HAP-1 (cell line): Measurements from ENCODE around the gene INKA2.

ENCODE experiments used
- DNase-seq, 2 experiments: peaks; one replicate each; pipeline ENCODE4 v3.0.0-alpha.2; 2016 to 2020; ENCODE audit warnings: low spot score in 2 of 2
- H3K27me3 ChIP-seq: fragments of 250-450 bp; sonication (Bioruptor Pico); 2 replicates; pipeline ENCODE4 v1.5.1; 2020; ENCODE audit warnings: low read depth, mild to moderate bottlenecking, moderate library complexity
- H3K36me3 ChIP-seq: fragments of 250-450 bp; sonication (Bioruptor Pico); replicated peaks from 2 replicates; pipeline ENCODE4 v1.5.1; 2020; ENCODE audit warnings: mild to moderate bottlenecking
- H3K4me1 ChIP-seq: fragments of 250-450 bp; sonication (Bioruptor Pico); 2 replicates; pipeline ENCODE4 v1.5.1; 2020; ENCODE audit warnings: mild to moderate bottlenecking
- H3K4me3 ChIP-seq: fragments of 250-450 bp; sonication (Bioruptor Pico); 2 replicates; pipeline ENCODE4 v1.5.1; 2020; ENCODE audit warnings: mild to moderate bottlenecking, moderate library complexity
- H3K9me3 ChIP-seq: fragments of 250-450 bp; sonication (Bioruptor Pico); 2 replicates; pipeline ENCODE4 v1.5.1; 2020; ENCODE audit warnings: mild to moderate bottlenecking, moderate library complexity
- in situ Hi-C: fragments of 300-500 bp; cut with MboI; formaldehyde crosslinking; loops from 3 replicates; pipeline ENCODE4 v1.14.3; 2020; ENCODE audit warnings: low sequenced_read_pairs, inconsistent platforms, mixed read lengths

The INKA2 gene

GRCh38 chr1:111695801-111696200 is 43.4 kb downstream of the INKA2 start:
- in situ Hi-C loops = no loop called here
- H3K9me3 ChIP-seq = no peaks in the 10 kb centered on the region
- H3K27me3 ChIP-seq = no peaks in the 10 kb centered on the region
- H3K36me3 ChIP-seq = peaks cover 14% of the 10 kb centered on the region
- H3K4me3 ChIP-seq = no peak overlapping the region
- H3K4me1 ChIP-seq = no peaks in the 10 kb centered on the region
- no peak for DNase-seq

GRCh38 chr1:111691886-111692285 is 47.3 kb downstream of the INKA2 start:
- in situ Hi-C loops = no loop called here
- Histone ChIP-seq H3K4me3 (no peak overlapping the region), H3K4me1 (no peaks in the 10 kb centered on the region), H3K27me3 (no peaks in the 10 kb centered on the region), H3K36me3 (peaks cover 7% of the 10 kb centered on the region), H3K9me3 (no peaks in the 10 kb centered on the region)
- DNase-seq = no peak

GRCh38 chr1:111690306-111690617 is 48.9 kb downstream of the INKA2 start:
- in situ Hi-C loops = no loop called here

More at GRCh38 chr1:111690306-111690617, 48.9 kb downstream of the INKA2 start:
- no peaks in the 10 kb centered on the region for H3K9me3 ChIP-seq
- H3K4me3 ChIP-seq = no peak overlapping the region
- H3K4me1 ChIP-seq = no peaks in the 10 kb centered on the region
- DNase-seq = peak in 1 of 2 experiments; percentile 48
- no peaks in the 10 kb centered on the region for H3K27me3 ChIP-seq
- peaks cover 2% of the 10 kb centered on the region for H3K36me3 ChIP-seq
